HepG2 (cell line): ENCODE data around the gene CCDC177. TPM values are rescaled to one million over a fixed set of nuclear protein-coding genes. Genes with fewer than 3 reads are reported as not detected.

Experiments
- ATAC-seq: fragments of 200-7000 bp; cut with Tn5 transposase; 3 replicates; pipeline ENCODE4 v1.9.1; 2020; ENCODE audit warnings: mild to moderate bottlenecking, moderate library complexity
- BruUV-seq: library from RNA; stranded (reverse); fragments of 400-500 nt; replicated peaks from 2 replicates; lab custom pipeline; 2021; lab: Mats Ljungman, UMichigan
- CTCF ChIA-PET: fragments of 300-600 bp; formaldehyde crosslinking; extraction: SDS; loops from one replicate; lab custom pipeline; 2021; ENCODE audit warnings: low total read pairs, inconsistent platforms, low intra/inter-chr PET ratio; lab: Yijun Ruan, JAX
- POLR2A ChIA-PET: fragments of 350-600 bp; sonication (Branson Sonifier 250); formaldehyde crosslinking; loops from one replicate; lab custom pipeline; 2020; ENCODE audit warnings: antibody characterized with exemption, inconsistent platforms; lab: Yijun Ruan, JAX
- DNase-seq: peaks from one replicate; pipeline ENCODE4 v3.0.0-alpha.2; 2015; ENCODE audit warnings: low spot score
- FAIRE-seq: peaks from 3 replicates; lab custom pipeline; 2011; peaks lifted over from hg19 to GRCh38; lab: Jason Lieb, UNC
- H2AFZ ChIP-seq: one replicate; pipeline ENCODE4 v1.6.1; 2011; ENCODE audit warnings: low read length, inconsistent platforms
- H3K27ac ChIP-seq: fragments of 300-600 bp; 3 replicates; pipeline ENCODE4 v1.8.0; 2011; ENCODE audit warnings: mixed run types, mild to moderate bottlenecking, mixed read lengths, low read length, inconsistent platforms; ENCODE audit not compliant: insufficient read depth; ENCODE audit errors: extremely low read length
- H3K27me3 ChIP-seq, 2 experiments: fragments of 200-600 bp in 1 of 2; 2 replicates in 1 of 2; 3 replicates in 1 of 2; pipeline versions ENCODE4 v1.6.0 to v1.8.0; 2011; ENCODE audit warnings: low read length in 2 of 2, mild to moderate bottlenecking in 2 of 2, moderate library complexity in 2 of 2, inconsistent platforms in 1 of 2; ENCODE audit not compliant: insufficient read depth in 2 of 2, control insufficient read depth in 1 of 2
- H3K36me3 ChIP-seq, 2 experiments: fragments of 200-600 bp in 1 of 2; replicated peaks in 1 of 2; 2 replicates in 1 of 2; 3 replicates in 1 of 2; pipeline versions ENCODE4 v1.5.1 to v1.8.0; 2011; ENCODE audit warnings: low read length in 2 of 2, inconsistent platforms in 1 of 2; ENCODE audit not compliant: insufficient read depth in 2 of 2, control insufficient read depth in 1 of 2
- H3K4me1 ChIP-seq: 2 replicates; pipeline ENCODE4 v1.5.1; 2012; ENCODE audit warnings: low read length, inconsistent platforms; ENCODE audit not compliant: insufficient read depth
- H3K4me2 ChIP-seq: 2 replicates; pipeline ENCODE4 v1.6.0; 2011; ENCODE audit warnings: low read depth, low read length, inconsistent platforms
- H3K4me3 ChIP-seq, 3 experiments: fragments of 200-600 bp in 1 of 3; sonication (generic), shearing (Covaris generic) in 1 of 3; replicated peaks in 1 of 3; 2 replicates each; pipeline ENCODE4 v1.5.1; 2011 to 2016; ENCODE audit warnings: low read length in 3 of 3, inconsistent platforms in 2 of 3, low read depth in 2 of 3, mild to moderate bottlenecking in 2 of 3, control low read depth in 1 of 3, mixed read lengths in 1 of 3; ENCODE audit not compliant: insufficient read depth in 1 of 3
- H3K79me2 ChIP-seq: one replicate; pipeline ENCODE4 v1.6.1; 2011; ENCODE audit warnings: low read length, inconsistent platforms; ENCODE audit not compliant: insufficient read depth
- H3K9ac ChIP-seq: 2 replicates; pipeline ENCODE4 v1.6.0; 2011; ENCODE audit warnings: mild to moderate bottlenecking, low read depth, low read length, inconsistent platforms; ENCODE audit not compliant: insufficient read depth
- H3K9me3 ChIP-seq: 2 replicates; pipeline ENCODE4 v1.5.1; 2012; ENCODE audit warnings: mild to moderate bottlenecking, low read length
- H4K20me1 ChIP-seq: 2 replicates; pipeline ENCODE4 v1.6.0; 2011; ENCODE audit warnings: inconsistent platforms, mild to moderate bottlenecking, low read length, moderate library complexity; ENCODE audit not compliant: insufficient read depth
- GATAD1 ChIP-seq: IDR thresholded peaks from 2 replicates; pipeline ENCODE4 v1.6.1; 2016; ENCODE audit warnings: missing genetic modification reagents, missing compliant biosample characterization
- MATR3 ChIP-seq: sonication (generic); formaldehyde crosslinking; IDR thresholded peaks from 2 replicates; pipeline ENCODE4 v1.4.0; 2020; ENCODE audit warnings: missing genetic modification reagents
- SCMH1 ChIP-seq: sonication (generic); formaldehyde crosslinking; IDR thresholded peaks from 2 replicates; pipeline ENCODE4 v1.9.0; 2021; ENCODE audit warnings: missing genetic modification reagents, mild to moderate bottlenecking, borderline replicate concordance
- ZKSCAN5 ChIP-seq: sonication (generic); formaldehyde crosslinking; IDR thresholded peaks from 2 replicates; pipeline ENCODE4 v1.5.1; 2020; ENCODE audit warnings: mild to moderate bottlenecking, missing genetic modification reagents
- ZNF496 ChIP-seq: sonication (generic); formaldehyde crosslinking; IDR thresholded peaks from 2 replicates; pipeline ENCODE4 v1.8.1; 2023; ENCODE audit warnings: mild to moderate bottlenecking, moderate library complexity, missing genetic modification reagents; ENCODE audit not compliant: insufficient replicate concordance
- WGBS: methylation state at CpG from one replicate; pipeline ENCODE4 v1.1.6; 2017; ENCODE audit warnings: low lambda C conversion rate; 5-methylcytosine and 5-hydroxymethylcytosine counted together
- in situ Hi-C: cut with HindIII; loops from 2 replicates; pipeline ENCODE4 v1.10.0; 2017; ENCODE audit warnings: low pct_unique_long_range_greater_than_20kb; ENCODE audit not compliant: extremely low pct_ligation_motif_present
- intact Hi-C: fragments of 100-400 bp; cut with micrococcal nuclease; formaldehyde crosslinking; loops from one replicate; pipeline ENCODE4 v1.10.0; 2022; ENCODE audit not compliant: unreplicated experiment
- polyA plus RNA-seq, 8 experiments: library from polyadenylated mRNA; depleted of rRNA in 3 of 8; stranded (reverse) in 7 of 8; unstranded in 1 of 8; fragments of >200 nt; fragmentation: Illumina TruSeq in 4 of 8; extraction: Trizol in 4 of 8; gene quantifications; 2 replicates each; pipeline versions ENCODE4 v1.2.1 to v1.2.3, GENCODE V29; 2011 to 2016; ENCODE audit warnings: low read depth in 4 of 8, missing spikeins in 1 of 8, mixed read lengths in 1 of 8; ENCODE audit not compliant: insufficient read depth in 1 of 8
- total RNA-seq, 5 experiments: library from RNA; depleted of rRNA; stranded (reverse); fragments of >200 nt; fragmentation: Illumina TruSeq; extraction: Trizol; gene quantifications; 2 replicates each; pipeline ENCODE4 v1.2.3, GENCODE V29; 2016; ENCODE audit warnings: low read depth in 1 of 5

The CCDC177 gene
- total and polyA plus RNA-seq, 2 of the 13 experiments (the other 11 are each of a cell fraction or from before 2014, with no cell fraction given) = not detected

GRCh38 chr14:69522026-69522425 is 52.6 kb downstream of the CCDC177 start:
- peaks cover 3 to 16% of the 10 kb centered on the region in 2 experiments; a peak in 2 of 5 replicates for H3K27me3 ChIP-seq
- ATAC-seq = no peak
- no peak overlapping the region for H3K27ac ChIP-seq
- no TSS peak for BruUV-seq
- ChIA-PET POLR2A (no interaction called here), CTCF (no interaction called here)
- intact Hi-C loops (no loop called here), in situ Hi-C loops (no loop called here)
- no peaks in the 10 kb centered on the region; the same call in 1 of the 2 replicates for H4K20me1 ChIP-seq
- no peak overlapping the region for H3K4me3 ChIP-seq
- H3K79me2 ChIP-seq = no peaks in the 10 kb centered on the region
- no peaks in the 10 kb centered on the region for H3K9me3 ChIP-seq
- no peak overlapping the region for H3K9ac ChIP-seq
- no peak overlapping the region for H2AFZ ChIP-seq
- no peak for FAIRE-seq
- DNase-seq = no peak
- 29% methylated on average over 6 of the region's 6 CpGs for WGBS
- TF ChIP-seq SCMH1 (CRISPR knock-in tag) = no peak
- no peak for TF ChIP-seq ZNF496 (CRISPR knock-in tag)
- no peak for TF ChIP-seq GATAD1
- no peak for TF ChIP-seq MATR3 (CRISPR knock-in tag)
- TF ChIP-seq ZKSCAN5 (CRISPR knock-in tag) = no peak
- TF ChIP-seq, all 625 proteins: peak for 0
- no peaks in the 10 kb centered on the region for H3K4me1 ChIP-seq
- H3K4me2 ChIP-seq = no peak overlapping the region
- no peaks in the 10 kb centered on the region for H3K36me3 ChIP-seq

Other genes with a start within 250 kb of the CCDC177 start
- 341 and 491 TPM in 2 replicates for gene ERH, start 176.6 kb downstream of the CCDC177 start, total RNA-seq (2016; rRNA removed; fragmentation: Illumina TruSeq; extraction: Trizol)
- 75.8 and 105 TPM in 2 replicates for gene ERH, start 176.6 kb downstream of the CCDC177 start, polyA plus RNA-seq (2011; rRNA removed)
- 63.8 and 69.5 TPM in 2 replicates for gene SLC39A9, start 176.2 kb downstream of the CCDC177 start, total RNA-seq (2016; rRNA removed; fragmentation: Illumina TruSeq; extraction: Trizol)
- 45.5 and 46.6 TPM in 2 replicates for gene SLC39A9, start 176.2 kb downstream of the CCDC177 start, polyA plus RNA-seq (2011; rRNA removed)
- not detected in 2 replicates for gene PLEKHD1, start 90.1 kb downstream of the CCDC177 start, total RNA-seq (2016; rRNA removed; fragmentation: Illumina TruSeq; extraction: Trizol)
- gene PLEKHD1, start 90.1 kb downstream of the CCDC177 start, polyA plus RNA-seq (2011; rRNA removed) = 0.01 and 0.03 TPM in 2 replicates
- 4.8 and 7.2 TPM in 2 replicates for gene SUSD6, start 36.7 kb upstream of the CCDC177 start, total RNA-seq (2016; rRNA removed; fragmentation: Illumina TruSeq; extraction: Trizol)
- 7.4 and 9.4 TPM in 2 replicates for gene SUSD6, start 36.7 kb upstream of the CCDC177 start, polyA plus RNA-seq (2011; rRNA removed)
- 277 and 333 TPM in 2 replicates for gene SRSF5, start 192.3 kb upstream of the CCDC177 start, total RNA-seq (2016; rRNA removed; fragmentation: Illumina TruSeq; extraction: Trizol)
- 189 and 218 TPM in 2 replicates for gene SRSF5, start 192.3 kb upstream of the CCDC177 start, polyA plus RNA-seq (2011; rRNA removed)
- not detected in 2 replicates for gene SLC10A1, start 222.4 kb upstream of the CCDC177 start, total RNA-seq (2016; rRNA removed; fragmentation: Illumina TruSeq; extraction: Trizol)
- 0.17 and 0.18 TPM in 2 replicates for gene SLC10A1, start 222.4 kb upstream of the CCDC177 start, polyA plus RNA-seq (2011; rRNA removed)